Testis (tissue), 2 donors: Measurements from ENCODE around the gene MISP3.

ENCODE experiments used
- POLR2A ChIP-seq: fragments of 450-650 bp; IDR thresholded peaks from one replicate; pipeline ENCODE4 v1.6.1; 2017; ENCODE audit warnings: antibody characterized with exemption, mild to moderate bottlenecking, moderate library complexity
- TF ChIP-seq, protein P1 (sequence below), 3 experiments: fragments of 450-650 bp in 2 of 3; fragments of 200-600 bp in 1 of 3; sonication (generic) in 1 of 3; IDR thresholded peaks; one replicate each; pipeline ENCODE4 v1.5.1; 2016 to 2019; ENCODE audit warnings: antibody characterized with exemption in 3 of 3, mild to moderate bottlenecking in 2 of 3, moderate library complexity in 1 of 3

GRCh38 chr19:14072535-14073260, at the start of gene MISP3:
- TF ChIP-seq, protein P1, sequence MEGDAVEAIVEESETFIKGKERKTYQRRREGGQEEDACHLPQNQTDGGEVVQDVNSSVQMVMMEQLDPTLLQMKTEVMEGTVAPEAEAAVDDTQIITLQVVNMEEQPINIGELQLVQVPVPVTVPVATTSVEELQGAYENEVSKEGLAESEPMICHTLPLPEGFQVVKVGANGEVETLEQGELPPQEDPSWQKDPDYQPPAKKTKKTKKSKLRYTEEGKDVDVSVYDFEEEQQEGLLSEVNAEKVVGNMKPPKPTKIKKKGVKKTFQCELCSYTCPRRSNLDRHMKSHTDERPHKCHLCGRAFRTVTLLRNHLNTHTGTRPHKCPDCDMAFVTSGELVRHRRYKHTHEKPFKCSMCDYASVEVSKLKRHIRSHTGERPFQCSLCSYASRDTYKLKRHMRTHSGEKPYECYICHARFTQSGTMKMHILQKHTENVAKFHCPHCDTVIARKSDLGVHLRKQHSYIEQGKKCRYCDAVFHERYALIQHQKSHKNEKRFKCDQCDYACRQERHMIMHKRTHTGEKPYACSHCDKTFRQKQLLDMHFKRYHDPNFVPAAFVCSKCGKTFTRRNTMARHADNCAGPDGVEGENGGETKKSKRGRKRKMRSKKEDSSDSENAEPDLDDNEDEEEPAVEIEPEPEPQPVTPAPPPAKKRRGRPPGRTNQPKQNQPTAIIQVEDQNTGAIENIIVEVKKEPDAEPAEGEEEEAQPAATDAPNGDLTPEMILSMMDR (IDR thresholded peaks at IDR 0.05): no peak
- no peak for TF ChIP-seq POLR2A
